Measurements from ENCODE around the gene MYO7A.

DNA sequence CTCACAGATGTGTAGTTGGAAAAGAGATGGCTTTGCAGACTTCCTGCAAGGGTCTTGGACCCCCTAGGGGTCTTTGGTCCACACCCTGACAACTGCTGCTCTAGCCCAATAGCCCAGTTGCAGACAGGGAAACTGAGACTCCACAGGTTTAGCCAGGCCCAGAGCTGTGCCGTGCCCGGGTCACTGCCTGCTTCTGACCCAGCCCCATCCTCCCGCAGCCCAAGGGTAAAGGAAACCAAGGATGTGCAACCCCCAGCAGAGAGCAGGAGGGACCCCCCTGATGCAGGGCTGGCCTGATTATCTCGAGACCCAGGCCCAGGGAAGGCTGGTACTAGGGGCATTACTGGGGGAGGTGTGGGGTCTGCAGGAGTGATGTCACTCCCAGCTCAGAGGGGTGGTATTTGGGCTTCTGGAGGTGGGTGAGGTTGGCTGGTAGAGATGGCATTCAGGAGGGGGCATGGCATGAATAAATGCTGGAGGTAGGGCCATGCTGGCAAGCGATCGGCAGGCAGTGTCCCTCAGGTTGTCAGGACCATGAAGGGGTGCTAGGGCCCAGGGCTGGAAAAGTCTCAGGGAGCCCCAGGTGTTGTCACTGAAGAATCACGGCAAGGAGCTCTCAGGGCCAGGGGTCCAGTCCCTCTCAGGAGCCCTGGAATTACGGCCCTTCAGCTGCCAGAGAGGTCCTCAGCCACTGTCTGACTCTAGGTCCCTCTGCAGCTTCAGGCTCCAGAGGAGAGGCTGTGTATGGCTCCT lies 21.1 kb downstream of the MYO7A start:
- TF ChIP-seq, protein P1, sequence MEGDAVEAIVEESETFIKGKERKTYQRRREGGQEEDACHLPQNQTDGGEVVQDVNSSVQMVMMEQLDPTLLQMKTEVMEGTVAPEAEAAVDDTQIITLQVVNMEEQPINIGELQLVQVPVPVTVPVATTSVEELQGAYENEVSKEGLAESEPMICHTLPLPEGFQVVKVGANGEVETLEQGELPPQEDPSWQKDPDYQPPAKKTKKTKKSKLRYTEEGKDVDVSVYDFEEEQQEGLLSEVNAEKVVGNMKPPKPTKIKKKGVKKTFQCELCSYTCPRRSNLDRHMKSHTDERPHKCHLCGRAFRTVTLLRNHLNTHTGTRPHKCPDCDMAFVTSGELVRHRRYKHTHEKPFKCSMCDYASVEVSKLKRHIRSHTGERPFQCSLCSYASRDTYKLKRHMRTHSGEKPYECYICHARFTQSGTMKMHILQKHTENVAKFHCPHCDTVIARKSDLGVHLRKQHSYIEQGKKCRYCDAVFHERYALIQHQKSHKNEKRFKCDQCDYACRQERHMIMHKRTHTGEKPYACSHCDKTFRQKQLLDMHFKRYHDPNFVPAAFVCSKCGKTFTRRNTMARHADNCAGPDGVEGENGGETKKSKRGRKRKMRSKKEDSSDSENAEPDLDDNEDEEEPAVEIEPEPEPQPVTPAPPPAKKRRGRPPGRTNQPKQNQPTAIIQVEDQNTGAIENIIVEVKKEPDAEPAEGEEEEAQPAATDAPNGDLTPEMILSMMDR (IDR thresholded peaks at IDR 0.05; ENCODE audit: low read length) = no peak
- TF ChIP-seq EZH2 (optimal IDR thresholded peaks at IDR 0.05; ENCODE audit: low read depth, low read length) = no peak

Data from MM.1S (cell line).